Measurements from ENCODE around the gene UBAP1.
"Not testable (repeated sequence)": the region's sequence is repeated elsewhere in the genome, so short reads cannot be mapped to it uniquely, and the experiment has no call there.

UBAP1 gene

GRCh38 chr9:34185778-34186551, 7.1 kb downstream of the UBAP1 start:
- Histone ChIP-seq H3K9me3 (ENCODE audit: control insufficient read depth, low read length) (no peaks in the 10 kb centered on the region), H3K36me3 (ENCODE audit: control insufficient read depth, insufficient read depth, low read length) (peaks cover 32% of the 10 kb centered on the region), H3K4me1 (ENCODE audit: control insufficient read depth, insufficient read depth, low read length, poor library complexity, severe bottlenecking) (peaks cover 18% of the 10 kb centered on the region), H3K4me3 (ENCODE audit: extremely low read depth, insufficient read depth, low read length, poor library complexity, severe bottlenecking) (no peak overlapping the region), H3K27ac (ENCODE audit: low read depth, low read length, severe bottlenecking) (no peak overlapping the region)
- 100% methylated on average over 1 of the region's 3 CpGs; no CpG with 5 or more reads in 1 of the 2 experiments for WGBS, 2 experiments (ENCODE audit: insufficient coverage in 2 of 2)

GRCh38 chr9:34187891-34188240, 9.0 kb downstream of the UBAP1 start:
- Histone ChIP-seq H3K4me1 (ENCODE audit: control insufficient read depth, insufficient read depth, low read length, poor library complexity, severe bottlenecking) (peaks cover 18% of the 10 kb centered on the region), H3K27ac (ENCODE audit: low read depth, low read length, severe bottlenecking) (no peak overlapping the region), H3K4me3 (ENCODE audit: extremely low read depth, insufficient read depth, low read length, poor library complexity, severe bottlenecking) (no peak overlapping the region), H3K9me3 (ENCODE audit: control insufficient read depth, low read length) (no peaks in the 10 kb centered on the region), H3K36me3 (ENCODE audit: control insufficient read depth, insufficient read depth, low read length) (peaks cover 20% of the 10 kb centered on the region)
- no CpG with 5 or more reads among the region's 1 CpG for WGBS, 2 experiments (ENCODE audit: insufficient coverage in 2 of 2)

DNA sequence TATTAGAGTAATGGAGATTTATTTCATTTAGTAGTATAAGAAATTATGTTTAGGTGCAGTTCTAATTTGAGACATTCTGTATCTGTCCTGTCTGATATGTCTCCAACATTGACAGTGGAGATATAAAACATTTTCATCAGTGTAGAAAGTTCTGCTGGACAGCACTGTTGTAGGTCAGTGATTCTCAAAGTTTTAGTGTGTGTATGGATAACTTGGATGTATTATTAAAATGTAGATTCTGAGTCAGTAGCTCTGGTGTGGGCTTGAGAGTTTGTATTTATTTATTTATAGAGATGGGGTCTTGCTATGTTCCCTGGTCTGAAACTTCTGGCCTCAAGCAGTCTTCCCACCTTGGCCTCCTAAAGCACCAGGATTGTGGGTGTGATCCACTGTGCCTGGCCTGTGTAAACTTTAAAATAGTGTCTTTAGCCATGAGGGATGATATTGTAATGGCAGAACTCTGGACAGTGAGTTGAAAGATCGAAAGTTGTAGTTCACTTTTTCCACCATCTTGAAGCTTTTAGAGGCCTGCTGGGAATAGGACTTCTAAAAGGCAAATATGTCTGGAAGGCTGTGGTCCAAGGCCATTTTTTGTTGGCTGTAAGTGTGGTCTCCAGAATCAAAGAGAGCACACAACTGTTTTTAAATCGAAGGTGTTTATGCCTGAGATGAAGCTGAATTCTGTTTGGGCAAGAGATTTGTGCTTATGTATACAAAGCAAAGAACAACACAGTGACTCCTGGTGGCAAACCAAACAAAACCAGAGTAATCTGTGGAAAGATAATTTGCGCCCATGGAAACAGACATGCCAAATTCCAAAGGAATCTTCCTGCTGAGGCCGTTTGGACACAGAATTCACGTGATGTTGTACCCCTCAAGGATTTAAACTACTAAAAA, 12.4 kb downstream of the UBAP1 start:
- WGBS, 2 experiments (ENCODE audit: insufficient coverage in 2 of 2): 83 to 93% methylated on average over 3 to 5 of the region's 5 CpGs
- peaks cover 11% of the 10 kb centered on the region for H3K4me1 ChIP-seq (ENCODE audit: control insufficient read depth, insufficient read depth, low read length, poor library complexity, severe bottlenecking)
- no peaks in the 10 kb centered on the region for H3K9me3 ChIP-seq (ENCODE audit: control insufficient read depth, low read length)
- peaks cover 5% of the 10 kb centered on the region for H3K36me3 ChIP-seq (ENCODE audit: control insufficient read depth, insufficient read depth, low read length)
- H3K4me3 ChIP-seq (ENCODE audit: extremely low read depth, insufficient read depth, low read length, poor library complexity, severe bottlenecking): no peak overlapping the region
- H3K27ac ChIP-seq (ENCODE audit: low read depth, low read length, severe bottlenecking): peak overlapping the region; percentile 16

- Histone ChIP-seq H3K9me3 (ENCODE audit: control insufficient read depth, low read length) (no peaks in the 10 kb centered on the region), H3K36me3 (ENCODE audit: control insufficient read depth, insufficient read depth, low read length) (peaks cover 14% of the 10 kb centered on the region), H3K4me3 (ENCODE audit: extremely low read depth, insufficient read depth, low read length, poor library complexity, severe bottlenecking) (no peak overlapping the region), H3K4me1 (ENCODE audit: control insufficient read depth, insufficient read depth, low read length, poor library complexity, severe bottlenecking) (peaks cover 10% of the 10 kb centered on the region), H3K27ac (ENCODE audit: low read depth, low read length, severe bottlenecking) (no peak overlapping the region)
- WGBS, 2 experiments (ENCODE audit: insufficient coverage in 2 of 2): no CpG with 5 or more reads among the region's 1 CpG
These were observed 16.3 kb downstream of the UBAP1 start for GRCh38 chr9:34195143-34195542.

DNA sequence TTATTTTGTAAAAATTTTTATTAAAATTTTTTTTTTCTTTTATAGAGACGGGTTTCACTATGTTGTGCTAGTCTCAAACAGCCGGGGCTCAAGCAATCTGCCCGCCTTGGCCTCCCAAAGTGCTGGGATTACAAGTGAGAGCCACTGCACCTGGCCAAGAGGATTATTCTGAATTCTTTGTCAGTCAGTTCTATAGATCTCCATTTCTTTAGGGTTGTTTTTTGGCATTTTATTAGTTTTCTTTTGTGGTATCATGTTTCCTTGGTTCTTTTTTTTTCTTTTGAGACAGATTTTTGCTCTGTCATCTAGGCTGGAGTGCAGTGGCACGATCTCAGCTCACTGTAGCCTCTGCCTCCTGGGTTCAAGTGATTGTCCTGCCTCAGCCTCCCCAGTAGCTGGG, 18.4 kb downstream of the UBAP1 start:
- Histone ChIP-seq H3K4me1 (ENCODE audit: control insufficient read depth, insufficient read depth, low read length, poor library complexity, severe bottlenecking) (peaks cover 10% of the 10 kb centered on the region), H3K36me3 (ENCODE audit: control insufficient read depth, insufficient read depth, low read length) (peaks cover 18% of the 10 kb centered on the region)
- not testable (repeated sequence) for H3K9me3 ChIP-seq (ENCODE audit: control insufficient read depth, low read length); H3K27ac ChIP-seq (ENCODE audit: low read depth, low read length, severe bottlenecking); H3K4me3 ChIP-seq (ENCODE audit: extremely low read depth, insufficient read depth, low read length, poor library complexity, severe bottlenecking)
- 95% methylated on average over 4 of the region's 4 CpGs; no CpG with 5 or more reads in 1 of the 2 experiments for WGBS, 2 experiments (ENCODE audit: insufficient coverage in 2 of 2)

DNA sequence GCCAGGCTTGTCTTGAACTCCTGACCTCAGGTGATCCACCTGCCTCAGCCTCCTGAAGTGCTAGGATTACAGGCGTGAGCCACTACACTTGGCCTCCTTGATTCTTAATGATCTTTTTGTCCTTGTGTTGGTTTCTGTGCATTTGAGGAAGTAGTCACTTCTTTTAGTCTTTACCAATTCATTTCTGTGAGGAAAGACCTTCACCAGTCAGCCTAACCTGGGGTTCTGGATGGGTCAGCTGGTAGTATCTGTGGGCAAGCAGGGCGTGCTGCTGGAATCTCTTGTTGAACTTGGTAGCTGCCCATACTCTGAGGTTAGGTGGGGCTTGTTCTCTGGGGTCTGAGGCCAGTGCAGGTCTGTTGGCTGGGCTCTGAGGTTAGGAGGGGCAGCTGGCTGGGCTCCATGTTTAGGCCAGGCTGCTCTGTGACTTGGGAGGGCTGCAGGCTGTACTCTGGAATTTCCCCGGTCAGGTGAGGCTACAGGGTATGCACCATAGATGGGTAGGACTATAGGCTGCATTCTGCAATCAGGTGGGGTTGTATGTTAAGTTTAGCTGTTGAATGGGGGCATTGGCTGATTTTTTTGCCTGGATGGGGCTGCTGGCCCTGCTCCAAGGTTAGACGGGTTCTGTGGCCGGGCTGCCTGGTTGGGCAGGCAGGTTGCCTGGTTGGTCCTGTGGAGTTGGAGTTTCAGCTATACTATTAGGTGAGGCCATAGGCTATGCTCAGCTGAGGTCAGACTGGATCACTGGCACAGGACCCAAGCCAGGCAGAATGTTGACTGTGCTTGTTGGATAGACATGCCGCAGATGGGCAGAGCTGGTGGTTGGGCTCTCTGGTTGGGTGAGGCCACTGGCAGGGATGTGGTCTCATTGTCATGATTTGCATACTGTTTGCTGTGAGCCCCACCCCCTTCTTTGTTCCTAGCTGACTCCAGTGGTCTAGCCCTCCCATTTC, 19.2 kb downstream of the UBAP1 start:
- no peaks in the 10 kb centered on the region for H3K9me3 ChIP-seq (ENCODE audit: control insufficient read depth, low read length)
- 74 to 81% methylated on average over 5 to 6 of the region's 6 CpGs for WGBS, 2 experiments (ENCODE audit: insufficient coverage in 2 of 2)
- H3K4me3 ChIP-seq (ENCODE audit: extremely low read depth, insufficient read depth, low read length, poor library complexity, severe bottlenecking): no peak overlapping the region
- H3K4me1 ChIP-seq (ENCODE audit: control insufficient read depth, insufficient read depth, low read length, poor library complexity, severe bottlenecking): peaks cover 10% of the 10 kb centered on the region
- H3K27ac ChIP-seq (ENCODE audit: low read depth, low read length, severe bottlenecking): no peak overlapping the region
- H3K36me3 ChIP-seq (ENCODE audit: control insufficient read depth, insufficient read depth, low read length): peaks cover 18% of the 10 kb centered on the region

- Histone ChIP-seq H3K4me1 (ENCODE audit: control insufficient read depth, insufficient read depth, low read length, poor library complexity, severe bottlenecking) (peaks cover 10% of the 10 kb centered on the region), H3K9me3 (ENCODE audit: control insufficient read depth, low read length) (no peaks in the 10 kb centered on the region), H3K27ac (ENCODE audit: low read depth, low read length, severe bottlenecking) (no peak overlapping the region), H3K4me3 (ENCODE audit: extremely low read depth, insufficient read depth, low read length, poor library complexity, severe bottlenecking) (no peak overlapping the region), H3K36me3 (ENCODE audit: control insufficient read depth, insufficient read depth, low read length) (peaks cover 13% of the 10 kb centered on the region)
- WGBS, 2 experiments (ENCODE audit: insufficient coverage in 2 of 2): 92% methylated on average over 1 of the region's 2 CpGs; no CpG with 5 or more reads in 1 of the 2 experiments
These were observed 21.2 kb downstream of the UBAP1 start for GRCh38 chr9:34200092-34200491.

- Histone ChIP-seq H3K4me3 (ENCODE audit: extremely low read depth, insufficient read depth, low read length, poor library complexity, severe bottlenecking) (no peak overlapping the region), H3K4me1 (ENCODE audit: control insufficient read depth, insufficient read depth, low read length, poor library complexity, severe bottlenecking) (peaks cover 3% of the 10 kb centered on the region), H3K36me3 (ENCODE audit: control insufficient read depth, insufficient read depth, low read length) (peaks cover 5% of the 10 kb centered on the region), H3K9me3 (ENCODE audit: control insufficient read depth, low read length) (no peaks in the 10 kb centered on the region), H3K27ac (ENCODE audit: low read depth, low read length, severe bottlenecking) (no peak overlapping the region)
- 93 to 100% methylated on average over 1 to 3 of the region's 4 CpGs for WGBS, 2 experiments (ENCODE audit: insufficient coverage in 2 of 2)
These were observed 24.6 kb downstream of the UBAP1 start for GRCh38 chr9:34203275-34203991.

DNA sequence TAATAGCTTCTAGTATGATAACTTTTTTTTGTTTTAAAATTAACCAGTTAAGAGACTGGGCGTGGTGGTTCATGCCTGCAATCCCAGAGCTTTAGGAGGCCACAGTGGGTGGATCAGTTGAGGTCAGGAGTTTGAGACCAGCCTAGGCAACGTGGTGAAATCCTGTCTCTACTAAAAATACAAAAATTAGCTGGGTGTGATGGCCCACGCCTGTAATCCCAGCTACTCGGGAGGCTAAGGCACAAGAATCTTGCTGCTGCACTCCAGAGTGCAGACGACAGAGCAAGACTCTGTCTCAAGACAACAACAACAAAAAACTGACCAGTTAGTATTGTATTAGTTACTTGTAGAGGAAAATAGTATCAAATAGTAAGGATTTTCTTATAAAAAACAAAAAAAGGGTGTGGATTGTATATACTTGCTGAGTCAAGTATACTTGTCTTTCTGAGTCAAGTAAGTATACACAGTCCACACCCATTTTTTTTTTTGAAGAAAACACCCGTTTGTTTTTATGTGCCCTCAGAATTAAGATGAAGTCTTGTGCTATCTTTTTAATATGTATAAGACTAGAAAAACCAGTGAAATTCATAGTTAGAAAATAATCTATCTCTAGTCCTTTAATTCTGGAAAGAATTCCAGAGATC, 25.3 kb downstream of the UBAP1 start:
- Histone ChIP-seq H3K4me1 (ENCODE audit: control insufficient read depth, insufficient read depth, low read length, poor library complexity, severe bottlenecking) (peaks cover 3% of the 10 kb centered on the region), H3K36me3 (ENCODE audit: control insufficient read depth, insufficient read depth, low read length) (peaks cover 4% of the 10 kb centered on the region), H3K27ac (ENCODE audit: low read depth, low read length, severe bottlenecking) (no peak overlapping the region), H3K4me3 (ENCODE audit: extremely low read depth, insufficient read depth, low read length, poor library complexity, severe bottlenecking) (no peak overlapping the region), H3K9me3 (ENCODE audit: control insufficient read depth, low read length) (no peaks in the 10 kb centered on the region)
- 89 to 100% methylated on average over 1 to 4 of the region's 6 CpGs for WGBS, 2 experiments (ENCODE audit: insufficient coverage in 2 of 2)

Data from mesodermal cell (in vitro differentiated cells).